HG03196 (cell line): ENCODE results near the gene KLRG1.

Experiments used
- ATAC-seq: cut with Tn5 transposase; IDR thresholded peaks from one replicate; pipeline ENCODE4 v1.9.1; 2021; ENCODE audit not compliant: unreplicated experiment

Gene KLRG1

DNA sequence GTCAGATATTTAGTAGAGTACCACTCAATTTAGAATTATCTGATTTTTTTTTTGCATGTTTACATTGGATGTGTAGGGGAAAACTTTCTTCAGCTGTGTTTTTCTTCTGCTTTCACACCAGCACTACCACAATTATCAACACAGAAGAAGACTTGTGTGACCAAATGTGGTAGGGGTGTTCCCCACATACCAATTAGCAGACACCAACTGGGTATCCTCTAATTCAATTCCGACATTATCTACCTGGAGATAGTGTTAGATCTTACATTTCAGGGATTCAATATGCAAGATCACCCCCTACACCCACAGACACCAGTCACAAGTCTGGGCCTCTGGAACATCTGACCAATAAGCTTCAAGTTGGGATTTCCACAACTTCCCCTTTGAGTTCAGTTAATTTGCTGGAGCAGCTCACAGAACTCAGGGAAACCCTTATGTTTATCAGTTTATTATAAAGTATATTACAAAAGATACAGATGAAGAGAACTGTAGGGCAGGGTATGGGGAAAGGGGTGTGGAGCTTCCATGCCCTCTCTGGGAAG, 4.1 kb upstream of the KLRG1 start:
- no peak for ATAC-seq

- no peak for ATAC-seq
These were observed 2.2 kb upstream of the KLRG1 start for GRCh38 chr12:8987163-8987562.

DNA sequence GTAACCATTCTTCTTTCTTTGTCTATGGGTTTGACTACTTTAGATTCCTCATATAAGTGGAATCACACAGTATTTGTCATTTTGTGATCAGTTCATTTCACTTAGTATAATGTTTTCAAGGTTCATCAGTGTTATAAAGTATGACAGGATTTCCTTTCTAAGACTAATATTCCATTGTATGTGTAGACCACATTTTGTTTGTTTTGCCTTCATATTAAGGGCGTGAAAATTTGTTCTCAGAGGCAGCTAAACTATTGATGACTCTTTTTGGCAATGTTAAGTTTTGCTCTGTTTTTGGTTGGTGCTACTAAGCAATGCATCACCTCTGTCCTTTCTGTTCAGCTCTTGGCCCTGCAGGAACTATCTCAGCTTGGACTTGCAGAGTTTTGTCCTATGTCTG, 1.7 kb upstream of the KLRG1 start:
- ATAC-seq: no peak

DNA sequence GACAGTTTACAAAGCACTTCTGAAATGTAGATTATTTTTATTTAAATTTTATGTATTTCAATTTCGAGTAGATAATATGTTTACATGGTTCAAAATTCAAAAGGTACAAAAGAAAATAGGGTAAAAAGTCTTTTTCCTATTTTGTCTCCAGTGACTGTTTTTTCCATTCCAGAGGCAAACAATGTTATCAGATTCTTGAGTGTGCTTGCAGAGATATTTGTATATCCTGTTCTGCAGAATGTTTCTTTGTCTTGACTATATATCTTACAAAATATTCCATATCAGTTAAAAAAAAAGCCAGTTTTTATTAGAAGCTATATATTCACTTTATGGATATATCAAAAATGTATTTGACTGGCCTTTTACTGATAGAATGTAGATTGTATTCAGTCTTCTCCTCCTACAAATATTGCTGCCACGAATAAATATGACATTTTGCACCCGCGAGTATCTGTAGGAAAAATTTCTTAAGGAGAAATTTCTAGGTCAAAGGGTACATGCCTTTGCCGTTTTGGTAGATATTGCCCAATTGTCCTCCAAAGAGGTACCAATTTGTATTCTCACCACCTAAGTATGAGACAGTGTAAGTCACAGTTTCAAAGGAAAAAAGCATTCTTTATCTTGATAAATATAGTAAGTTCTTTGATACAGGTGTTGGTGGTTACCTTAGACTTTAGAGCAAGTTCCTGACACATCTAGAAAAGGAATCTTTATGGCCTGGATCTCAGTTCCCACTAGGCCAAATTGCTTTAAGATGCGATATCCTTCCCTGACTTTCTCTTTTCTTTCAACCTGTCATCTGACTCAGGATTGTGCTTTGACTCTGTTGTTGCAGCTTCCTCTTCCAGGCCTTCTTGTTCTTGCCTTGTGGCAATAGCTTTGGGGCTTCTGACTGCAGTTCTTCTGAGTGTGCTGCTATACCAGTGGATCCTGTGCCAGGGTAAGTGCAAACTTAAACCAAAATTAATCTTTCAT, 2.3 kb downstream of the KLRG1 start:
- no peak for ATAC-seq

DNA sequence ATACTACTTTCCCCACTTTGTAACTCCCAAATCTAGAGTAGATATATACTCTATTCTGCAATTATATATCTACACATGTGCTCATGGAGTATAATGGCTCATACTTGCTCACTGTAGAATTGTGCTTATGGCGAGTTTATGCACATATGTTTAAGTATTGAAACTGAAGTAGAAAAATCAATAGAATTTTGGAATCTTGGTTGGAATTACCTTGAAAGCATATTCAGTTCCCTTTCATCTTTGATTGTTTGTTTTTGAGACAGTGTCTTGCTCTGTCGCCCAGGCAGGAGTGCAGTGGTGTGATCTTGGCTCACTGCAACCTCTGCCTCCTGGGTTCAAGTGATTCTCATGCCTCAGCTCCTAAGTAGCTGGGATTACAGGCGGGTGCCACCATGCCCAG, 4.5 kb downstream of the KLRG1 start:
- ATAC-seq: no peak

DNA sequence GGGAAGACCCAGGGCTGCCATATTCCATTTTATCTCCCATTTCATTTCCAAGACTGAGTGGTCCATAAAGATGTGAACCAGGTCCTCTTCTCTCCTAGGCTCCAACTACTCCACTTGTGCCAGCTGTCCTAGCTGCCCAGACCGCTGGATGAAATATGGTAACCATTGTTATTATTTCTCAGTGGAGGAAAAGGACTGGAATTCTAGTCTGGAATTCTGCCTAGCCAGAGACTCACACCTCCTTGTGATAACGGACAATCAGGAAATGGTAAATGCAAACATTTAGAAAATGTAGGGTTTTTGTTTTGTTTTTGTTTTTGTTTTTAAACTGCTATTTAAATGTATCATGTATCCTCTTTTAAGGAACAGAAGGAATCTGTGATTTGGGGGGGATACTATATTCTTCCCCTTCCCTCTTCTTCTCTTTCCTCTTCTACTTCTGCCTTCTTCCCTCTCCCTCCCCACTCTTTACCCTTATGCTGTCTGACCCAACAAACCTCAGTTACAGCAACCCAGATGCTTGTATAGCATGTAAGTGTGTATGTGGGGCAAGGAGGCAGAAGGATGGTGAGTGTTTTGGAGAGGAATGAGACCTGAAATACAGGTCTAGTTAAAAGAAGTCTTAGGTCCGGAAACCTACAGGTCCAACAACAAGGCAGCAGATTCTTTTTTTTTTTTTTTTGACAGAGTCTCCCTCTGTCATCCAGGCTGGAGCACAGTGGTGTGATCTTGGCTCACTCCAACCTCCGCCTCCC, 5.9 kb downstream of the KLRG1 start:
- ATAC-seq: no peak

DNA sequence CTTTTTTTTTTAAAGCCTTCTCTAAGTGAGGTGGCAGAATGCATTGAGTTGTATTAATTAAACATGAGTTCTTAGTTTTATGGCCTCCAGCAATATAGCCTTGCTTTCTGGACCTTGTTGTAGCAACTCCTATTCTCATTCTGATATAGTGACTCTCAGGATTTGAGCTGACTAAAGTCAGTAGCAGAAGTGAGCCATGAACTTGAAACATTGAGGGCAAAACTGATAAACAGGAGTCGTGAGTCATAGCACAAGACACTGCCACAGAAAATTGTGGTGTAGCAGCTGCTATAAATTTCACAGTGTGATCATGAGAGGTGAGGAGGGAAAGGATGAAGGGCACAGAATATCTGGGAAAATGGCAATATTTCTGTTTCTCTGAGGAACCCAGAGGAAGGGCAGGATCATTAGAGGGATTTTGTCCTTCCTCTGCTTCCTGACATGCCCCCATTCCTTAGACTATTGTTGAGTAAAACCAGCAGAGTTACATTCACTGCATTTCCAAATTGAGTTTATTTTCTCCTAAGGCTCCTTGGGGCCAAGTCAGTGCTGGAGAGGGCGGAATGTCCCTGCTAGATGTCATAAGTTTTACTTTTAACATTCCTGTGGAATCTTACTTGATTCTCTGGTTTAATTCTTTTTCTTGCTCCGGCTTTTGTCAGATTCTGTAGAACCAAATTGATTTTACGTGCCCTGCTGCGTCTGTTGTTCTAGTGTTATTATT, 7.5 kb downstream of the KLRG1 start:
- ATAC-seq: peak; percentile 91

DNA sequence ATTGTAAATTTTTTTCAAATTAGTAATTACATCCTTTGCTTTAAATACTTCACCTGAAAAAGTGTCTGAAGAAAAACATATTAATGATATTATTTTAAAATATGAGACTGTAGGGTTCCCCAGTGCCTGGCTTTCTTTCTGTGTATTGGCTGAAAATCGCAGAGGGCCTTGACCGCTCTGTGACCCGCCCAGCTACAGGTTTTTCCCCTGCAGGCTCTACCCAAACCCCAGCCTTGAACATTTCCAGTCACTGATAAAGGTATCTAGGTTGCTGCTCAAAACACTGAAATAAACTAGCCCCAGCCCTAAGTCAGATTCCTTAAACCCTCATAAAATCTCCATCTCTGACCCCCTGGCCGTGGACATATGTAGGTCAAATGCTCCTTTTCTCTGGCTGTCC, 11.9 kb downstream of the KLRG1 start:
- ATAC-seq: no peak

DNA sequence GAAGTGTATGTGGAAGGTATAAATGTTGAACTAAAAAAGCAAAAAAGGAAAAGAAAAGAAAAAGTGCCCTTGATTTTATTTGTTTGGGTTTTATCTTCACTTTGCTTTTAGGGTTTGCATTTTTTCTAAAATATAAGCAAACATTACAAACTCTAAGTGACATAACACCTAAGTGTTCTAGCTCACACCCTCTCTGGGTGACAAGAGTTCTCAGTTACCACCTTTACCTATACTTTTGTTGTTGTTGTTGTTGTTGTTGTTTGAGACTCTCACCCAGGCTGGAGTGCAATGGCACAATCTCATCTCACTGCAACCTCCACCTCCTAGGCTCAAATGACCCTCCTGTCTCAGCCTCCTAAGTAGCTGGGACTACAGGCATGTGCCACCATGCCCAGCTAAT, 13.0 kb downstream of the KLRG1 start:
- ATAC-seq: no peak

GRCh38 chr12:9022592-9022991, 33.2 kb downstream of the KLRG1 start:
- no peak for ATAC-seq

DNA sequence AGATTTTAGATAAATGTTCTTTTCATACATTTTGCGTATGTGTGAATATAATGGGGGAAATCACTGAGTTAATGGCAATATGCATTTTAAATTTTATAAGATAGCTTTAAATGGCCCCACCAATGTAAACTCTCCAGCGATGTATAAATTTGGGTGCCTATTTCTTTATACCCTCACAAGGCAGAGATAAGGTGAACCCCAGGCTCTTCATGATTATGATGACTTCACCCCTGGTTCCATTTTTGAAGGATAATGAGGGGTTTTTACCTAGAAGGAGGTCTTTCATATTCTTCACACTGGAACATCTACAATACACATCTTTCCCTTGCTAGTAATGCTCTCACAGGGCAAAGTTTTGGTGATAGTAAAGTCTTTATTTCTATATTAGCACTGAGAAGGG, 35.2 kb downstream of the KLRG1 start:
- ATAC-seq: no peak

DNA sequence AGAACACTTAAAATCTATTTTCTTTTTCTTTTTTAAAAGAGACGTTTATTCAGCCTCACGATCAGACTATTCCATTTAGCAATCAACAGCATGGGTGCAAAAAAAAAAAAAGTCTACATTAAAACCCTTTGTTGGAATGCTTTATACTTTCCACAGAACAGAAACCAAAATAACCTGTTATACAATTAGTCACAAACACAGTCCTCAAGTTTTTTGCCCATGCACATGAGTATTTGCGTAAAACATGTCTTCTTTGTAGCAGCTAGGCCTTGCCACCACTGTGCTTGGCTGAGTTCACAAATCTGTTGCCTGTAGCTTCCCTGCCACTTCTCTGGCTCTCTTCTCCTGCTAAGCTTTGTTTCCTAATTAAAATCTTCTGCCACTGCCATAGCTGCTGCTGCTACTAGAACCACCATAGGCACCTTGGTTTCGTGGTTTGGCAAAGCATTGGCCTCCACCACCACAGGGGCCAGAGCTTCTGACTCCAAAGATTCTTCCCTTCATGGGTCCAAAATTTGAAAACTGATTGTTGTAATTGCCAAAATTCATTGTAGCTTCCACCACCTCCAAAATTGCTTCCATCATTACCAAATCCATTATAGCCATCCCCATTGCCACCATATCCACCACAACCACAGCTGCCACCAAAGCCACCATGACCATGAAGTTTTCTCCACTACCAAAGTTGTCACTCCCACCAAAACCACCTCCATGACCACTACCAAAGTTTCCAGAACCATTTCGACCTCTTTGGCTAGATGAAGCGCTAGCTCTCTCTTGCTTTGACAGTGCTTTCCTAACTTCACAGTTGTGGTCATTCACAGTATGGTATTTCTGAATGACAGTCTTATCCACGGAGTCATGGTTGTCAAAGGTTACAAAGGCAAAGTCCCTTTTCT, 38.1 kb downstream of the KLRG1 start:
- ATAC-seq: no peak

- no peak for ATAC-seq
These were observed 41.4 kb downstream of the KLRG1 start for GRCh38 chr12:9030776-9031175.

DNA sequence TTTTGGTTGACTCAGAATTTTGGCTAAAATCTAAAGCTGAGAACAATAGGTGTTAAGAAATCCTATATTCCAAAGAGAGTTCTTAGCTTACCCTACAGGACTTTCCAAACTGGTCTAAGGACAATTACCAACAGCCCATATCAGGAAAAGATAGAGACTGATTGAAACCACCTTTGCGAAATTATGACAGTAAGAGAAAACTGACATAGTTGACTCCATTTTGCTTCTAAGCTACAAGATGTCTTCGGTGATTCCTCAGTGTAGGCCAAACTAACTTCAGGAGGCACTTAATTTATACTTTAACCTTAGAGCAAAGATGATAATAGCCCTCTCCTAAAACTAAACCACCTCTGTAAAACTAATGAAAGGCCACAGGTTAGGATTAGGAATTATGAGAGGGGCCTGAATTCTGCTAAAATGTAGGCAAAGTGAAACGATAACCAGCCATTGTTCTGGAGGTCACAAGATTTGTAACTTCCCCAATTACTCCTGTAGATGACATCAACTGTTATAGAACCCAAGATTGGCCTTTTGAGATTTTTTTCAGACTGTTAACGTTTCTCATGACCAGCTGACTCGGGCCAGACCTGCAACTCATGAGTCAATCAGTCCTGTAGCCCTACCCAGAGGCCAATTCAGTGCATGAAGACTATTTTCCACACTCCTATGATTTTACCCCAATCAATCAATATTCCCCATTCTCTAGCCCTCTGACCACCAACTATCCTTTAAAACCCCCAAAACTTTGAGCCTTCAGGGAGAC, 43.0 kb downstream of the KLRG1 start:
- ATAC-seq: no peak

DNA sequence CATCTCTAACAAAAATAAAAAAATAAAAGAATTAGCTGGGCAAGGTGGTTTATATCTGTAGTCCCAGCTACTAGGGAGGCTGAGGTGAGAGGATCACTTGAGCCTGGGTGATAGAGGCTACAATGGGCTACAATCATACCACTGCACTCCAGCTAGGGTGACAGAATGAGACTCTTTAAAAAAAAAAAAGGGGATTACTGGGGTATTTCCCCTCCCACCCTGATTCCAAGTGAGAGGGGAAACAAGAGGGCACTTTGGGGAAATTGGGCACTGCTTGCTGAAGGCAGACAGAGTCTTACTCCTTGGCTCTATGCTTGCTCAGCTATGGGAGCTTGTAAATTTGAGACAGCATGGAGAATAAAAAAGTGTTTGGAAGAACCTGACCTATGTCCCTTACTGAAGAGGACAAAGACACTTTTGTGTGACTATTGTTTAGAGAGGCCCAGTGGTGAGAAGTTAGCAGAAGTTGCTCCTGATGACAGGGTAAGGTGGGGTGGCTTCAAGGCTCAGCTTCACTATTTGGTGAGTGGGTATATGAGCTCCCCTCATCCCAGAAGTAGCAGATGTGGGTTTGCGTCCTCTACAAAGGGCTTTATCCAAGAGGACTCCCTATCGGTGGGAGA, 44.0 kb downstream of the KLRG1 start:
- no peak for ATAC-seq

DNA sequence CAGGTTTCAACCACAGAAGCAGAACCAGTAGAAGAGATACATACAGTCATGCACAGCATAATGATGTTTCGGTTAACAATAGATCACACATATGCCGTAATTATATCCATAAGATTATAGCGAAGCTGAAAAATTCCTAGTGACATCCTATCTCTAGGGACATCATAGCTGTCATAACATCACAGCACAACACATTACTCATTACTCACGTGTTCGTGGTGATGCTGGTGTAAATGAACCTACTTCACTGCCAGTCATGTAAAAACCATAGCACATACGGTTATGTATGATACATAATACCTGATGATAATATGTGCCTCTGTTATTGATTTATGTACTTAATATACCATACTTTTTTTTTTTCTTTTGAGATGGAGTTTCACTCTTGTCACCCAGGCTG, 44.7 kb downstream of the KLRG1 start:
- ATAC-seq: no peak

GRCh38 chr12:9036227-9036626, 46.9 kb downstream of the KLRG1 start:
- no peak for ATAC-seq

GRCh38 chr12:9037431-9037830, 48.1 kb downstream of the KLRG1 start:
- no peak for ATAC-seq

- no peak for ATAC-seq
These were observed 50.1 kb downstream of the KLRG1 start for GRCh38 chr12:9039397-9039977.
